ENCODE results near the gene GGCT. TPM values are rescaled to one million over a fixed set of nuclear protein-coding genes. Genes with fewer than 3 reads are reported as not detected.

Gene GGCT
- total RNA-seq, 1 donor from 2014 or later = 18.9 TPM

- Histone ChIP-seq H3K4me1 (peaks cover 100% of the 10 kb centered on the region), H3K36me3 (no peaks in the 10 kb centered on the region), H3K4me3 (no peak overlapping the region), H3K27ac (replicated peaks) (peak overlapping the region; percentile 98), H3K9me3 (replicated peaks) (no peaks in the 10 kb centered on the region), H3K27me3 (ENCODE audit: low read depth) (no peaks in the 10 kb centered on the region)
- no peak for DNase-seq
- intact Hi-C loops (cut with micrococcal nuclease) = no loop called here
- no peak for TF ChIP-seq CTCF (IDR thresholded peaks at IDR 0.05; ENCODE audit: borderline replicate concordance)
Observed at GRCh38 chr7:30472784-30473775, 31.5 kb downstream of the GGCT start.

GRCh38 chr7:30472081-30472783 is 32.4 kb downstream of the GGCT start:
- Histone ChIP-seq H3K9me3 (replicated peaks) (no peaks in the 10 kb centered on the region), H3K4me1 (peaks cover 100% of the 10 kb centered on the region), H3K36me3 (no peaks in the 10 kb centered on the region), H3K27me3 (ENCODE audit: low read depth) (no peaks in the 10 kb centered on the region), H3K4me3 (peak overlapping the region; percentile 41), H3K27ac (replicated peaks) (peak overlapping the region; percentile 98)
- no peak for TF ChIP-seq CTCF (IDR thresholded peaks at IDR 0.05; ENCODE audit: borderline replicate concordance)
- intact Hi-C loops (cut with micrococcal nuclease) = no loop called here
- no peak for DNase-seq

- no peak for DNase-seq
- intact Hi-C loops (cut with micrococcal nuclease) = no loop called here
- H3K4me3 ChIP-seq = peak overlapping the region; percentile 41
Observed at GRCh38 chr7:30471205-30471604, 33.4 kb downstream of the GGCT start.

GRCh38 chr7:30470771-30471170 is 33.9 kb downstream of the GGCT start:
- Histone ChIP-seq H3K4me1 (peaks cover 100% of the 10 kb centered on the region), H3K4me3 (peak overlapping the region; percentile 41)
- intact Hi-C loops (cut with micrococcal nuclease) = no loop called here

More at GRCh38 chr7:30471205-30471604, 33.4 kb downstream of the GGCT start:
- TF ChIP-seq CTCF (IDR thresholded peaks at IDR 0.05; ENCODE audit: borderline replicate concordance) = no peak
- no peaks in the 10 kb centered on the region for H3K27me3 ChIP-seq (ENCODE audit: low read depth)
- H3K36me3 ChIP-seq = no peaks in the 10 kb centered on the region
- H3K4me1 ChIP-seq = peaks cover 100% of the 10 kb centered on the region
- peak overlapping the region; percentile 98 for H3K27ac ChIP-seq (replicated peaks)
- no peaks in the 10 kb centered on the region for H3K9me3 ChIP-seq (replicated peaks)

More at GRCh38 chr7:30470771-30471170, 33.9 kb downstream of the GGCT start:
- no peak for TF ChIP-seq CTCF (IDR thresholded peaks at IDR 0.05; ENCODE audit: borderline replicate concordance)
- peak overlapping the region; percentile 98 for H3K27ac ChIP-seq (replicated peaks)
- H3K27me3 ChIP-seq (ENCODE audit: low read depth) = no peaks in the 10 kb centered on the region
- DNase-seq = no peak
- H3K9me3 ChIP-seq (replicated peaks) = no peaks in the 10 kb centered on the region
- H3K36me3 ChIP-seq = no peaks in the 10 kb centered on the region
